HG03521 (cell line): ENCODE results near the gene ZNF181.
A peak's percentile ranks its signal among the peaks of the same experiment; 100 is the strongest.

Experiments used
- ATAC-seq: cut with Tn5 transposase; IDR thresholded peaks from one replicate; pipeline ENCODE4 v1.9.1; 2021; ENCODE audit warnings: mild to moderate bottlenecking, moderate library complexity; ENCODE audit not compliant: unreplicated experiment

ZNF181 gene

DNA sequence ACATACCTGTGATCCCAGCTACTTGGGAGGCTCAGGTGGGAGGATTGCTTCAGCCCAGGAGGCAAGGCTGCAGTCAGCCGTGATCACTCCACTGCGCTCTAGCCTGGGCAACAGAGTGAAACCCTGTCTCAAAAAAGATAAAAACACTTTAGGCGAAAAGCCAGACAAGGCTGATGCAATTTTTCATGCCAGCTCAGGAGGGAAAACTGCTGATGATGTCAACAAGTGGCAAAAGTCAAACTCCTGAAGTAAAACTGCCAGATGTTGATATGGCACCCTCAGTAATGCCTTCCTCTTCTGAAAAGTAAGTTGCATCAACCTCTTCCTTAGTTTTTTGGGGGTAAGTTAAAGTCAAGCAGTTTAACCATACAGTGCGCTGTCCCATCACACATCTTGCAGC is 23.4 kb downstream of the ZNF181 start:
- no peak for ATAC-seq

DNA sequence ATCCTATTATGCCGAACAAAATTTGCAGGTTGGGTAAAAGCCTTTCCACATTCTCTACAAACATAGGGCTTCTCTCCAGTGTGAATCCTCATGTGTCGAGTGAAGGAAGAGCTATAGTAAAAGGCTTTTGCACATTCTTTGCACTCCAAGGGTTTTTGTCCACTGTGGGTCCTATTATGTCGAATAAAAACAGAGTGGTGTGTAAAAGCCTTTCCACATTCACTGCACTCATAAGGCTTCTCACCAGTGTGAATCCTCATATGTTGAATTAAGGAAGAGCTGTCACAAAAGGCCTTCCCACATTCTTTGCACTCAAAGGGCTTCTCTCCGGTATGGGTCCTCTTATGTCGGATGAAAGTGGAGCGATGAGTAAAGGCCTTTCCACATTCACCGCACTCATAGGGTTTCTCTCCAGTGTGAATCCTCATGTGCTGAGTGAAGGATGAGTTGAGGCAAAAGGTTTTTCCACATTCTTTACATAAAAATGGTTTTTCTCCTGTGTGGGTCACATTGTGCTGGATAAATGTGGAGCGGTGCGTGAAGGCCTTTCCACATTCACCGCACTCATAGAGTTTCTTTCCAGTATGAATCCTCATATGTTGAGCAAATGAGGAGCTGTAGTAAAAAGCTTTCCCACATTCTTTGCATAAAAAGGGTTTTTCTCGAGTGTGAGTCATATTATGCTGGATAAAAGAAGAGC is 25.3 kb downstream of the ZNF181 start:
- ATAC-seq: no peak

DNA sequence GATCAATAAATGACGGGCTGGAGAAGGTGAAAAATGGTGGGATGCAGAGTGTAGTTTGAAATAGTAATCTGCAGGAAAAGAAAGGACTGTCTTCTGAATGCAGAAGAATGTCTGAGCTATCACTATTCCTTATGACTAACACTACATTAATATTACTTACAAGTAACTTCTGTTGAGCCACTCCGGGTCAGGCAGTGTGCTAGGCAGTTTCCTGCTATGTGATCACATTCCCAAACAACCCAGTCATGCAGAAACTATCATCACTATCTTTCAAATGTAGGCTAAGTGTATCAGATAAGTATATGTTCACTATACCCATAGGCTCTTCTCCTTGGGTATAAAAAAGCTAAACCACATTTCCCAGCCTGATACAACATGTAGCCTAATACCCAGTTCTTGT is 32.3 kb downstream of the ZNF181 start:
- ATAC-seq: no peak

DNA sequence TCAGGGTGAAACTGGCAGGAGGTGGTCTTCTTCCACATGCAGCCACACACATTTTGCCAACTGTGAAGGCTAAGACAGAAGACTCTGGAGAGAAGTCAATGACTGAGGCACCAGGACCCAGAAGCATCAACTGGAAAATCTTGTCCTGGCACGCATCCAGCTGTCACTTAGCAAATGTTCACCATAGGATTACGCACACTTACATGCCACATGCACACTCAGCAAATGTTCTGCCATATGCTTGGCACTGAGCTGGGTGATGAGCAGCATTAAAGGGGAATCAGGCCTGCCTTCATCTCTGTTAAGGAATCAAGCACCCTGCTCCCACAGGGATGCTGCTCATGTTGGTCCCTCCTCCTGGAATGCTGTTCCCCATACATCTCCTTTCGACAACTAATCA is 33.9 kb downstream of the ZNF181 start:
- no peak for ATAC-seq

DNA sequence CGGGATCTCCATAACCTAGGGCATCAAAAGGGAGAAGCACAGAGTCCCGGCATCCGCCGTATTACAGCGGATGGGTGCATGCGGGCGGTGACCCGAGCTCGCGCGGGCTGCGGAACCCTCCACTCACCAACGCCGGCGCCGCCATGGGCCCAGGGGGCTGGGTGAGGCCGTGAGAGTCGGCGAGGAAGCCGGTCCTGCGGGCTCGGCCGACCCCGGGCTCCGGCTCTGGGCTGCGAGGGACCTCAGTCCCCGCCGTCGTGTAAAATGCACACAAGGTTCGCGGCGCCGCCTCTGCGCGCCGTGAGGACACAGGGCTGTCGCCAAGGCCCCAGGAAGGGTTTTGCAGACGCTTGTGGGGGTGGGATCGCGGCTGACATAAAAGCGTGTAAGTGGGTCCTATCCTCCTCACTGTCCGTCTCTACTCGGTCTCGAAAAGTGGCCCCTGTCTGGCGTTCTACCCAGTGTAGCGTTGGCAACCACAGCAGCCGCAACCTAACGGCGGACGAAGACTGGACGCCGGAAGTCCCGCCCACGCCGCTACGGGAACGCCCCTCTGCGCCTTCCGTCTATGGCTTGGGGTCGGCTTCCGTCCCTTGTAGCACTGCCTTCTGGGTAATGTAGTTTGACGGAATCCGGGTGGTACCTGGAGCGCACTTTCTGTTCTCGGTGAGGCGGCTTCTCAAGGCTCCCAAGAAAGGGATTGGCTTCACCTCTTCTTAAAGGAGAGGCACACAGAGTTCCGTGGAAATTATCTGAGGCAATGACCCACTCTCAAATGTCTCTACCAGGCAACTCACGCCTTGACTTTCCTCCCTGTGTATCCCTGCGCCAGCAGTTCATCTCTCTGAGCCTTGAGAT is 38.9 kb downstream of the ZNF181 start, which contains the start of gene ZNF599:
TSS of gene ZNF599 (minus strand) at position 519 of the 858 bp plus-strand sequence. CDS start at position 145, 374 bp downstream.
- peak; percentile 99 for ATAC-seq

DNA sequence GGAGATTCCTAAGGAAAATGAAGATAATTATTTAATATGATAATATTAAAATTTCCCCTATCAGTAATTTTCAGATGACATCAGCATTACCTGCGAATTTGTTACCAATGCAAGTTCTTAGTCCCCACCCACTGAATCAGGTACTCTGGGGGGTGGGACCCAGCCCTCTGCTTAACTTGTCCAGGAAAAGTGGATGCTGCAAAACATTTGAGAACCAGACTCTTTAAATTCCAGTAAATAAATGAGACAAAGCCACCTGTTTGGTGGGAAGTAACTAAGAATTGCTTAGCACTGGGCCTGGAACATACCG is 39.5 kb downstream of the ZNF181 start:
- ATAC-seq: no peak

DNA sequence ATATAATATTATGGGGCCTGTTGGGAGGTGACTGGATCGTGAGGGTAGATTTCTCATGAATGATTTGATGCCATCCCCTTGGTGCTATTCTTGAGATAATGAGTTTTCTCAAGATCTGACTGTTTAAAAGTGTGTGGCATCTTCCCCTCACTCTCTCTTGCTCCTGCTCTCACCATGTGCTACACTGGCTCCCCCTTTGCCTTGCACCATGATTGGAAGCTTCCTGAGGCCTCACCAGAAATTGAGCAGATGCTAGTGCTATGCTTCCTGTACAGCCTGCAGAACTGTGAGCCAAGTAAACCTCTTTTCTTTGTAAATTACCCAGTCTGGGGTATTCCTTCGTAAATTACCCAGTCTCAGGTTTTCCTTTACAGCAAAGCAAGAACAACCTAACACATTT is 40.8 kb downstream of the ZNF181 start:
- no peak for ATAC-seq

DNA sequence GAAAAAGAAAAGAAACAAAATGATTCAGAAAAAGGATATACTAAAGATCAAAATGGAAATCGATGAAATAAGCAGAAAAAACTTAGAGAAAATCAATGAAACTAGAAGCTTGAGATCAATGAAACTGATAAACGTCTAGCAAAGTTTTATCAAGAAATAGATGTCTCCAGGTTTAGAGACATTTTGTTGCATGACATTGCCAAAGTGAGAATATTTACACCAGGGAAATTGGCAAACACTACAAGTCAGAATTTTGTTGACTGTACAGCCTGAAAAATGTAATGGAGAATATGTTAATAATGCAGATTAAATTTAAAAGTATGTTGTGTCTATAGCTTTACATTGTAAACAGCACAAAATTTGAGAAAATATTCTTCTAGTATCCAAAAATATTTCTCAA is 44.3 kb downstream of the ZNF181 start:
- ATAC-seq: no peak

DNA sequence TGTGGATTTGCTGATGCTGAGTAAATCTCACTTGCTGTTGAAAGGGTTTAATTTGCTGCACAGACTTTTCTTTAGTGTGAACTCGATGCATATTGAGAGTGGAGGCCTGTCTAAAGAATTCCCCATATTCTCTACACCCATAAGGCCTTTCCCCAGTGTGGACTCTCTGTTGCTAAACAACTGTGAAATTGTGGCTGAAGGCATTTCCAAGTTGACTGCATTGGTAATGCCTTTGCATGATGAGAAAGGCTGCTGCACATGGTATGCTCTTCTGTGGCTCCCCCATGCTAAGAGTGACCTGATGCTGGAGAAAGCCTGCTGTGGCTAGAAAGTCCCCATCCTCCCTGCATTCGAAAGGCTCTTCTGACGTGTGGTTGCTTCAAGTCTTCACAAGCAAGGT is 45.6 kb downstream of the ZNF181 start:
- ATAC-seq: no peak

DNA sequence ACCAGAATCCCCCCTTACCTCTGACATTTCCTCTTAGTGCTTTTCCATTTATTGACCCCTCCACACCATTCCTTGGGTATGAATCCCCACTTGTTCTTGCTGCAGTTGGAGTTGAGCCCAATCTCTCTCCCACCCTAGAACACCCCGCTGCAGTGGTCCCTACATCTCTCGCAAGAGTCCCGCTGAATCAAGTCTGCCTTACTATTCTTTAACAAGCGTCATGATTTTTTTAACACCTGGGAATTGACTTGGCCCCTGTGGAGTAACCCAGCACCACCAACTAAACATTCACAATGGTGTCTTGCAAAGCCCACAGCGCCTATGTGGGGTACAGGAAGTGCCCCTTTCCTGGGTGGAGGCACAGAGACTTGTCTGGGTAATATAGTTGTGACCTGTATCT is 52.2 kb downstream of the ZNF181 start:
- no peak for ATAC-seq

DNA sequence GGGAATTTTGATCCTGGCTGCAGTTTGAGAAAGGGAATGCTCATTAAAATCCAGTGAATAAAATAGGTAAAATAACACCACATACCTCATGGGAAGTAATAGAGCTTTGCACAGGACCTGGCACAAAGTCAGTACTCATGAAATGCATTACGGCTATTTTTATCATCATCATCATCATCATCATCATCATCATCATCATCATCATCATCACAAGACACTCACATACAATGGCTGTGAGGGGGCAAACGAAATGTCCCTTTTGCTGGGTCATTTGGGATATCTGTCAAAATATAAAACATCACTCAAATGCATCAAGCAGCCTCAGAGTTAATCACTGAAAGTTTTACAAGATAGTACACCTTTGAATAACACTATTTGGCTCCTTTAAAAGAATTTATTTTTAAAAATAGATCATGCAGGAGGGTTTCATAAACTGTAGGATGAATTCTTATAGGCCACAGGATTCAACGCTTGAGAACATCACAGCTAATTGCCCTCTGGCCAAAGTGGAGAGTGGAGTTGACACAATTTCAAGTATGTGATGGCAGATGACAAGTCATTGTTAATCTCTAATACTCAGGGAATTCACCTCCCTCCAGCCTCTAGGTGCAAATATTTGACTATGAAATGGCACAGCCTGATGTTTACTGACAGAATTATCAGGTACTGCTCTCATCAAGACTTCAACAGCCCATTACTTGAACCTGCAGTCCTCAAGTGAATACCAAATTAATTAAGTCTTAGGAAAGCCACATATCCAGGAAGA is 53.2 kb downstream of the ZNF181 start:
- no peak for ATAC-seq

DNA sequence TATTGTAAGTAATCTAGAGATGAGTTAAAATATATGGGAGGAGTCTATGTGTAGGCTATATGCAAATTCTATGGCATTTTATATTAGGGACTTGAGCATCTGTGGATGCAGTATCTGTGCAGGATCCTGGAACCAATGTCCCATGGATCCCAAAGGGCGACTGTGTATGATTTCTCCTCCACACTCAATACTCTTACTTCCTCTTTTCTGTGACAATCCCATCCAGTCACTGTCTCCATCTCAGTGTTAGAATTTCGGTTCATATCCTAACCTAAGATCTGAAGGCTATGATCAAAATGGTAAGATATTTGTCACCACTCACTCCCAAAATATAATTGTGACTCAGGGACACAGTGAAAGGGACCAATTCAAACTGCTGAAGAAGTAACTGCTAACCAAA is 54.0 kb downstream of the ZNF181 start:
- ATAC-seq: no peak

DNA sequence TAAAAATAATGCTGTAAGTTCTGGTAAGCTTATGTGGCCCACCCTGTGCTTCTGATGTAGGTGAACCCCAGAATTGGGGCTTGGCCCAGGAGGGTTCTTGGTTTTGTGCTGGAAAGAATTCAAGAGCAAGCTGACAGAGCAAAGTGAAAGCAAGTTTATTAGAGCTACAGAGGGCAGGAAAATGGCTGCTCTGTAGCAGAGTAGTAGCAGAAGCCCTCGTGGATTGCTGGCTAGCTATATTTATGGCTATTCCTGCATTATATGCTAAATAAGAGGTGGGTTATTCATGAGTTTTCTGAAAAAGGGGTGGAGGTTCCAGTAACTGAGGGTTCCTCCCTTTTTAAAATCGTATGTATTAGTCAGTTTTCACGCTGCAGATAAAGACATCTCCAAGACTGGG is 59.5 kb downstream of the ZNF181 start:
- no peak for ATAC-seq

DNA sequence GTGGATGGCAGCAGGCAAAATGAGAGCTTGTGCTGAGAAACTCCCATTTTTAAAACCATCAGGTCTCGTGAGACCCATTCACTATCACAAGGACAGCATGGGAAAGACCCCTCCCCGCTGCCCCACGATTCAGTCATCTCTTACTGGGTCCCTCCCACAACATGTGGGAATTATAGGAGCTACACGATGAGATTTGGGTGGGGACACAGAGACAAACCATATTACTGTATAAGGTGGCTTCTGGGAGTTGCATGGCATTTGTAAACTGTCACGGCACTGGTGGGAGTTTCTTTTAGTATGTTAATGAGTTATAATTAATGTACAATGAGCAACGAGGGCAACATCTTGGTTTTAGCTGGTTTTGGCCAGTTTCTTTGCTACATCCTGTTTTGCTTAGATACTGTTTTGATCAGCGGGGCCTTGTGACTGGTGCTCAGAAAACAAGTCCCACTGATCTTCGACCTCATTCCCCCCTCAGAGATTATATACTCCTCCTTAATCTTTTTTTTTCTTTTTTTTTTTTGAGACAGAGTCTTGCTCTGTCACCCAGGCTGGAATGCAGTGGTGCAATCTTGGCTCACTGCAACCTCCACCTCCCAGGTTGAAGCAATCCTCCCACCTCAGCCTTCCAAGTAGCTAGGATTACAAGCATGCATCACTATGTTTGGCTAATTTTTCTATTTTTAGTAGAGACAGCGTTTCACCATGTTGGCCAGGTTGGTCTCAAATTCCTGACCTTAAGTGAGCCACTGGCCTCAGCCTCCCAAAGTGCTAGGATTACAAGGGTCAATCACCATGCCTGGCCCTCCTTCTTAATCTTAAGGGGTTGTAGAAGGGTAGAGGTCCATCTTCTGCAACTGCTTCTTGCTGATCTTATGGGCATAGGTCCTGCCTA is 60.3 kb downstream of the ZNF181 start:
- no peak for ATAC-seq
